HepG2 (cell line): ENCODE measurements around the gene DUSP23. TPM values are rescaled to one million over a fixed set of nuclear protein-coding genes. Genes with fewer than 3 reads are reported as not detected.

Source experiments
- ATAC-seq: fragments of 200-7000 bp; cut with Tn5 transposase; 3 replicates; pipeline ENCODE4 v1.9.1; 2020; ENCODE audit warnings: mild to moderate bottlenecking, moderate library complexity
- BruUV-seq: library from RNA; stranded (reverse); fragments of 400-500 nt; replicated peaks from 2 replicates; lab custom pipeline; 2021; lab: Mats Ljungman, UMichigan
- CTCF ChIA-PET: fragments of 300-600 bp; formaldehyde crosslinking; extraction: SDS; loops from one replicate; lab custom pipeline; 2021; ENCODE audit warnings: low total read pairs, inconsistent platforms, low intra/inter-chr PET ratio; lab: Yijun Ruan, JAX
- POLR2A ChIA-PET: fragments of 350-600 bp; sonication (Branson Sonifier 250); formaldehyde crosslinking; loops from one replicate; lab custom pipeline; 2020; ENCODE audit warnings: antibody characterized with exemption, inconsistent platforms; lab: Yijun Ruan, JAX
- DNase-seq: peaks from one replicate; pipeline ENCODE4 v3.0.0-alpha.2; 2015; ENCODE audit warnings: low spot score
- FAIRE-seq: peaks from 3 replicates; lab custom pipeline; 2011; peaks lifted over from hg19 to GRCh38; lab: Jason Lieb, UNC
- H2AFZ ChIP-seq: one replicate; pipeline ENCODE4 v1.6.1; 2011; ENCODE audit warnings: low read length, inconsistent platforms
- H3K27ac ChIP-seq: fragments of 300-600 bp; 3 replicates; pipeline ENCODE4 v1.8.0; 2011; ENCODE audit warnings: mixed run types, mild to moderate bottlenecking, mixed read lengths, low read length, inconsistent platforms; ENCODE audit not compliant: insufficient read depth; ENCODE audit errors: extremely low read length
- H3K27me3 ChIP-seq, 2 experiments: fragments of 200-600 bp in 1 of 2; 2 replicates in 1 of 2; 3 replicates in 1 of 2; pipeline versions ENCODE4 v1.6.0 to v1.8.0; 2011; ENCODE audit warnings: low read length in 2 of 2, mild to moderate bottlenecking in 2 of 2, moderate library complexity in 2 of 2, inconsistent platforms in 1 of 2; ENCODE audit not compliant: insufficient read depth in 2 of 2, control insufficient read depth in 1 of 2
- H3K36me3 ChIP-seq, 2 experiments: fragments of 200-600 bp in 1 of 2; replicated peaks in 1 of 2; 2 replicates in 1 of 2; 3 replicates in 1 of 2; pipeline versions ENCODE4 v1.5.1 to v1.8.0; 2011; ENCODE audit warnings: low read length in 2 of 2, inconsistent platforms in 1 of 2; ENCODE audit not compliant: insufficient read depth in 2 of 2, control insufficient read depth in 1 of 2
- H3K4me1 ChIP-seq: 2 replicates; pipeline ENCODE4 v1.5.1; 2012; ENCODE audit warnings: low read length, inconsistent platforms; ENCODE audit not compliant: insufficient read depth
- H3K4me2 ChIP-seq: 2 replicates; pipeline ENCODE4 v1.6.0; 2011; ENCODE audit warnings: low read depth, low read length, inconsistent platforms
- H3K4me3 ChIP-seq, 3 experiments: fragments of 200-600 bp in 1 of 3; sonication (generic), shearing (Covaris generic) in 1 of 3; replicated peaks in 1 of 3; 2 replicates each; pipeline ENCODE4 v1.5.1; 2011 to 2016; ENCODE audit warnings: low read length in 3 of 3, inconsistent platforms in 2 of 3, low read depth in 2 of 3, mild to moderate bottlenecking in 2 of 3, control low read depth in 1 of 3, mixed read lengths in 1 of 3; ENCODE audit not compliant: insufficient read depth in 1 of 3
- H3K79me2 ChIP-seq: one replicate; pipeline ENCODE4 v1.6.1; 2011; ENCODE audit warnings: low read length, inconsistent platforms; ENCODE audit not compliant: insufficient read depth
- H3K9ac ChIP-seq: 2 replicates; pipeline ENCODE4 v1.6.0; 2011; ENCODE audit warnings: mild to moderate bottlenecking, low read depth, low read length, inconsistent platforms; ENCODE audit not compliant: insufficient read depth
- H3K9me3 ChIP-seq: 2 replicates; pipeline ENCODE4 v1.5.1; 2012; ENCODE audit warnings: mild to moderate bottlenecking, low read length
- H4K20me1 ChIP-seq: 2 replicates; pipeline ENCODE4 v1.6.0; 2011; ENCODE audit warnings: inconsistent platforms, mild to moderate bottlenecking, low read length, moderate library complexity; ENCODE audit not compliant: insufficient read depth
- BRCA1 ChIP-seq: sonication (generic); formaldehyde crosslinking; IDR thresholded peaks from 2 replicates; pipeline ENCODE4 v1.4.0; 2020; ENCODE audit warnings: missing genetic modification reagents
- TBP ChIP-seq: sonication (generic); formaldehyde crosslinking; IDR thresholded peaks from 2 replicates; pipeline ENCODE4 v1.5.0; 2020; ENCODE audit warnings: missing genetic modification reagents
- WGBS: methylation state at CpG from one replicate; pipeline ENCODE4 v1.1.6; 2017; ENCODE audit warnings: low lambda C conversion rate; 5-methylcytosine and 5-hydroxymethylcytosine counted together
- in situ Hi-C: cut with HindIII; loops from 2 replicates; pipeline ENCODE4 v1.10.0; 2017; ENCODE audit warnings: low pct_unique_long_range_greater_than_20kb; ENCODE audit not compliant: extremely low pct_ligation_motif_present
- intact Hi-C: fragments of 100-400 bp; cut with micrococcal nuclease; formaldehyde crosslinking; loops from one replicate; pipeline ENCODE4 v1.10.0; 2022; ENCODE audit not compliant: unreplicated experiment
- polyA plus RNA-seq, 8 experiments: library from polyadenylated mRNA; depleted of rRNA in 3 of 8; stranded (reverse) in 7 of 8; unstranded in 1 of 8; fragments of >200 nt; fragmentation: Illumina TruSeq in 4 of 8; extraction: Trizol in 4 of 8; gene quantifications; 2 replicates each; pipeline versions ENCODE4 v1.2.1 to v1.2.3, GENCODE V29; 2011 to 2016; ENCODE audit warnings: low read depth in 4 of 8, missing spikeins in 1 of 8, mixed read lengths in 1 of 8; ENCODE audit not compliant: insufficient read depth in 1 of 8
- total RNA-seq, 5 experiments: library from RNA; depleted of rRNA; stranded (reverse); fragments of >200 nt; fragmentation: Illumina TruSeq; extraction: Trizol; gene quantifications; 2 replicates each; pipeline ENCODE4 v1.2.3, GENCODE V29; 2016; ENCODE audit warnings: low read depth in 1 of 5
- TF ChIP-seq, protein P1 (sequence below): IDR thresholded peaks from 2 replicates; pipeline ENCODE4 v1.6.1; 2016; ENCODE audit warnings: mild to moderate bottlenecking, missing biosample characterization, missing genetic modification reagents
- TF ChIP-seq, protein P2 (sequence below): sonication (generic); formaldehyde crosslinking; IDR thresholded peaks from 2 replicates; pipeline ENCODE4 v1.4.0; 2020; ENCODE audit warnings: missing genetic modification reagents, borderline replicate concordance

The DUSP23 gene
- total and polyA plus RNA-seq, 2 of the 13 experiments (the other 11 are each of a cell fraction or from before 2014, with no cell fraction given) = not detected

DNA sequence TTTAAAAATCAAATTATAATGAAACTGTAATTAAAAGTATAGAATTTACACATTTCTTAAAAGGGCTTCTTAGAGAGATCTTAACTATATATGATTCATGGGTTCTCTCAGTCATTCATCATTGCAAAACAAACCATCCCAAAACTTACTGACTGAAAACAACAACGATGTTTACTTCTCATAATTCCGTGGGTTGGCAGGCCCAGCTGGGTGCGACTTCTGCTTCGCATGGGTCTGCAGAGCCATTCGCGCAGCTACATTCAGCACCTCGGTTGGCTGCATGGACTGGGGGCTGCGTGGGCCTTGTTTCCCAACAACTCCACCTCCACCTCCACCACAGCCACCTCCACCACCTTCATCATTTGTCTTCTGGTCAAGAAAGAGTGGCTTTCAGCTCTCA, 50.0 kb downstream of the DUSP23 start:
- no peak overlapping the region for H3K27ac ChIP-seq
- intact Hi-C loops = no loop called here
- 38% methylated on average over 8 of the region's 8 CpGs for WGBS
- no TSS peak for BruUV-seq
- H3K4me2 ChIP-seq = no peak overlapping the region
- H3K9ac ChIP-seq = no peak overlapping the region
- no peaks in the 10 kb centered on the region for H3K9me3 ChIP-seq
- POLR2A ChIA-PET = no interaction called here
- CTCF ChIA-PET = no interaction called here
- H3K4me3 ChIP-seq = no peak overlapping the region
- FAIRE-seq (no peak), DNase-seq (no peak), ATAC-seq (no peak)
- no peaks in the 10 kb centered on the region for H3K36me3 ChIP-seq
- H3K79me2 ChIP-seq = no peaks in the 10 kb centered on the region
- no peak overlapping the region for H2AFZ ChIP-seq
- TF ChIP-seq, protein P1, sequence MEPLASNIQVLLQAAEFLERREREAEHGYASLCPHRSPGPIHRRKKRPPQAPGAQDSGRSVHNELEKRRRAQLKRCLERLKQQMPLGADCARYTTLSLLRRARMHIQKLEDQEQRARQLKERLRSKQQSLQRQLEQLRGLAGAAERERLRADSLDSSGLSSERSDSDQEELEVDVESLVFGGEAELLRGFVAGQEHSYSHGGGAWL = no peak
- TF ChIP-seq, protein P2, sequence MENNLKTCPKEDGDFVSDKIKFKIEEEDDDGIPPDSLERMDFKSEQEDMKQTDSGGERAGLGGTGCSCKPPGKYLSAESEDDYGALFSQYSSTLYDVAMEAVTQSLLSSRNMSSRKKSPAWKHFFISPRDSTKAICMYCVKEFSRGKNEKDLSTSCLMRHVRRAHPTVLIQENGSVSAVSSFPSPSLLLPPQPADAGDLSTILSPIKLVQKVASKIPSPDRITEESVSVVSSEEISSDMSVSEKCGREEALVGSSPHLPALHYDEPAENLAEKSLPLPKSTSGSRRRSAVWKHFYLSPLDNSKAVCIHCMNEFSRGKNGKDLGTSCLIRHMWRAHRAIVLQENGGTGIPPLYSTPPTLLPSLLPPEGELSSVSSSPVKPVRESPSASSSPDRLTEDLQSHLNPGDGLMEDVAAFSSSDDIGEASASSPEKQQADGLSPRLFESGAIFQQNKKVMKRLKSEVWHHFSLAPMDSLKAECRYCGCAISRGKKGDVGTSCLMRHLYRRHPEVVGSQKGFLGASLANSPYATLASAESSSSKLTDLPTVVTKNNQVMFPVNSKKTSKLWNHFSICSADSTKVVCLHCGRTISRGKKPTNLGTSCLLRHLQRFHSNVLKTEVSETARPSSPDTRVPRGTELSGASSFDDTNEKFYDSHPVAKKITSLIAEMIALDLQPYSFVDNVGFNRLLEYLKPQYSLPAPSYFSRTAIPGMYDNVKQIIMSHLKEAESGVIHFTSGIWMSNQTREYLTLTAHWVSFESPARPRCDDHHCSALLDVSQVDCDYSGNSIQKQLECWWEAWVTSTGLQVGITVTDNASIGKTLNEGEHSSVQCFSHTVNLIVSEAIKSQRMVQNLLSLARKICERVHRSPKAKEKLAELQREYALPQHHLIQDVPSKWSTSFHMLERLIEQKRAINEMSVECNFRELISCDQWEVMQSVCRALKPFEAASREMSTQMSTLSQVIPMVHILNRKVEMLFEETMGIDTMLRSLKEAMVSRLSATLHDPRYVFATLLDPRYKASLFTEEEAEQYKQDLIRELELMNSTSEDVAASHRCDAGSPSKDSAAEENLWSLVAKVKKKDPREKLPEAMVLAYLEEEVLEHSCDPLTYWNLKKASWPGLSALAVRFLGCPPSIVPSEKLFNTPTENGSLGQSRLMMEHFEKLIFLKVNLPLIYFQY (CRISPR knock-in tag) = no peak
- no peak for TF ChIP-seq TBP
- no peak for TF ChIP-seq BRCA1 (CRISPR knock-in tag)
- H3K27me3 ChIP-seq = peaks cover 3 to 12% of the 10 kb centered on the region in 2 experiments; a peak in 4 of 5 replicates
- H4K20me1 ChIP-seq = no peaks in the 10 kb centered on the region
- peaks cover 5% of the 10 kb centered on the region for H3K4me1 ChIP-seq
- in situ Hi-C loops = no loop called here
